HG03342 (cell line): ENCODE results near the gene PIAS1.
"Not testable (repeated sequence)": the region's sequence is repeated elsewhere in the genome, so short reads cannot be mapped to it uniquely, and the experiment has no call there.

Source experiments
- ATAC-seq: cut with Tn5 transposase; IDR thresholded peaks from one replicate; pipeline ENCODE4 v1.9.1; 2021; ENCODE audit warnings: mild to moderate bottlenecking, moderate library complexity; ENCODE audit not compliant: unreplicated experiment

Gene PIAS1

GRCh38 chr15:68213991-68214837, 160.1 kb downstream of the PIAS1 start:
- ATAC-seq = no peak

GRCh38 chr15:68214838-68215254, 160.7 kb downstream of the PIAS1 start:
- ATAC-seq = no peak

GRCh38 chr15:68217341-68217740, 163.2 kb downstream of the PIAS1 start:
- no peak for ATAC-seq

GRCh38 chr15:68218331-68218730, 164.2 kb downstream of the PIAS1 start:
- no peak for ATAC-seq

- no peak for ATAC-seq
Observed at GRCh38 chr15:68218847-68219798, 165.0 kb downstream of the PIAS1 start.

- no peak for ATAC-seq
Observed at GRCh38 chr15:68220489-68220888, 166.4 kb downstream of the PIAS1 start.

- no peak for ATAC-seq
Observed at GRCh38 chr15:68220967-68221366, 166.9 kb downstream of the PIAS1 start.

- not testable (repeated sequence) for ATAC-seq
Observed at GRCh38 chr15:68221530-68222431, 167.7 kb downstream of the PIAS1 start.

- not testable (repeated sequence) for ATAC-seq
Observed at GRCh38 chr15:68222432-68222743, 168.3 kb downstream of the PIAS1 start.

- ATAC-seq = no peak
Observed at GRCh38 chr15:68223171-68223570, 169.1 kb downstream of the PIAS1 start.

- ATAC-seq = no peak
Observed at GRCh38 chr15:68224108-68224507, 170.0 kb downstream of the PIAS1 start.

GRCh38 chr15:68224546-68225250, 170.6 kb downstream of the PIAS1 start:
- ATAC-seq = no peak

- not testable (repeated sequence) for ATAC-seq
Observed at GRCh38 chr15:68225442-68225841, 171.3 kb downstream of the PIAS1 start.

GRCh38 chr15:68227643-68228142, 173.6 kb downstream of the PIAS1 start:
- no peak for ATAC-seq

GRCh38 chr15:68228143-68228970, 174.2 kb downstream of the PIAS1 start:
- ATAC-seq = no peak

- ATAC-seq = peak; percentile 9
Observed at GRCh38 chr15:68228971-68229385, 174.9 kb downstream of the PIAS1 start.

GRCh38 chr15:68229386-68230156, 175.5 kb downstream of the PIAS1 start, which contains the start of gene CLN6:
Gene CLN6, minus strand, starts transcription at chr15:68229728. Its CDS starts 144 bp downstream, at chr15:68229584.
- ATAC-seq = peak; percentile 69
